Lung (tissue), 12 donors: ENCODE measurements around the gene GPR107. TPM values are rescaled to one million over a fixed set of nuclear protein-coding genes. Genes with fewer than 3 reads are reported as not detected.

Experiments
- ATAC-seq: fragments of 200-7000 bp; cut with Tn5 transposase; one replicate; pipeline ENCODE4 v1.9.1; 2020; ENCODE audit warnings: moderate number of reproducible peaks; ENCODE audit not compliant: insufficient read depth, low FRiP score
- DNase-seq, 3 donors: peaks; one replicate each; pipeline ENCODE4 v3.0.0-alpha.2; 2013 to 2017
- H3K27ac ChIP-seq, 2 donors: one replicate each; pipeline ENCODE4 v1.5.1; 2013; ENCODE audit warnings: mild to moderate bottlenecking in 2 of 2, moderate library complexity in 2 of 2, control low read depth in 1 of 2, inconsistent platforms in 1 of 2, low read depth in 1 of 2, low read length in 1 of 2
- H3K27me3 ChIP-seq, 3 donors: one replicate each; pipeline ENCODE4 v1.5.1; 2013; ENCODE audit warnings: low read length in 2 of 3; ENCODE audit not compliant: control insufficient read depth in 3 of 3, insufficient read depth in 3 of 3
- H3K36me3 ChIP-seq, 4 donors: one replicate each; pipeline ENCODE4 v1.5.1; 2013; ENCODE audit warnings: low read length in 4 of 4, mild to moderate bottlenecking in 1 of 4, moderate library complexity in 1 of 4; ENCODE audit not compliant: control insufficient read depth in 4 of 4, insufficient read depth in 4 of 4
- H3K4me1 ChIP-seq, 5 donors: one replicate each; pipeline ENCODE4 v1.5.1; 2013; ENCODE audit warnings: low read length in 5 of 5, mild to moderate bottlenecking in 2 of 5, moderate library complexity in 1 of 5; ENCODE audit not compliant: control insufficient read depth in 5 of 5, insufficient read depth in 5 of 5
- H3K4me3 ChIP-seq: one replicate; pipeline ENCODE4 v1.5.1; 2013; ENCODE audit warnings: mild to moderate bottlenecking, control low read depth, moderate library complexity
- H3K9ac ChIP-seq, 2 donors: one replicate each; pipeline ENCODE4 v1.5.1; 2013; ENCODE audit warnings: low read length in 2 of 2, control low read depth in 1 of 2; ENCODE audit not compliant: insufficient read depth in 1 of 2
- H3K9me3 ChIP-seq, 4 donors: one replicate each; pipeline ENCODE4 v1.5.1; 2013; ENCODE audit warnings: low read length in 3 of 4, mild to moderate bottlenecking in 1 of 4, moderate library complexity in 1 of 4; ENCODE audit not compliant: control insufficient read depth in 4 of 4, insufficient read depth in 3 of 4
- WGBS, 2 donors: extraction: QIAGEN DNeasy Blood & Tissue Kit; methylation state at CpG; one replicate each; pipeline ENCODE4 v1.1.7; 2013; 5-methylcytosine and 5-hydroxymethylcytosine counted together
- polyA plus RNA-seq, 2 donors: library from polyadenylated mRNA; stranded (reverse); fragments of 200-250 nt; gene quantifications; one replicate each; pipeline ENCODE4 v1.2.1, GENCODE V29; 2013
- total RNA-seq, 2 donors: library from RNA; depleted of rRNA in 1 of 2; stranded (reverse); fragments of >200 nt in 1 of 2; gene quantifications; one replicate each; pipeline ENCODE4 v1.2.1, GENCODE V29; 2014 to 2021
- TF ChIP-seq, protein P1 (sequence below): IDR thresholded peaks from 2 replicates; pipeline ENCODE4 v1.5.1; 2012; ENCODE audit warnings: mild to moderate bottlenecking; ENCODE audit errors: control extremely low read depth, extremely low read depth
- donor health status: control.
- donor health status: control.
- donor health status: Bipolar disorder and iron deficiency.
- donor health status: healthy.
- donor health status: DM: yes; HTN: yes; CAD: no.

The GPR107 gene
- total and polyA plus RNA-seq, 4 donors, result 11.0 to 180 (median 33.2) TPM

DNA sequence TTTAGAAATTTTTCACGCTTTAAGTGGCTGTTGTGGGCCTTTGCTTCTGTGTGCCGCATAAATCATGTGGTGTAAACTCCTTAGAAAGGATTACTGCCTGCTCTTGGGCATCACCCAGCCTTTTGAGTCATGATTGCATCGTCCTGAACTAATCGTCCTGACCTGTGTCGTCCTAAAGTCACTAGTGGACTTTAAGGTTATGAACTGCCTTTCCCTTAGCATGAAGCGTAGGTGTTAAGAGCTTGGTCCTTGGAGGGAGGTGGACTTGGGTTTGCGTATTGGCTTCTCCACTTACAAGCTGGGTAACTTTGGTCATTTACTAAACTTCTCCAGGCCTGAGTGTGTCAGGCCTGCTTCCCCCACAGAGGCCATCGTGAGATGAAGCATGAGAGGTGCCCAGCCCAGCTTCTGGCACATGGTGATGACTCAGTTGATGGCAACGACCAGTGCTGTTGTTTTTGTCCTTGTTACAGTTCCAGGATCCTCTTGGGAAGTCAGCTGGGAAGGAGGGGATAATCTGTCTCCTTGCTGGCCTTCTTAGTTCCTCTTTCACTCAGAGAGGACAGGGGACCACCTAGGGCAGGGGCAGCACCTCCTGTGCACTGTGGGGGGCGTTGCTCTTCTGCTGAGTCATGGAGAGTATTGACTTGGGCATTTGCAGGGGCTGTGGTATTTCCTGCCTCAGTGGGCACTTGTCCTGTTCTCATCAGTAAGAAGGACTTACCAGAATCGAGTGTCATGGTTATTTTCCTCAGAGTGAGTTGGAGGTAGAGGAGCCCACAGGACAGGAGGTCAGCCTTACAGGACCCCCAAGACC is 64.3 kb downstream of the GPR107 start:
- H3K36me3 ChIP-seq, result peaks cover 0 to 39% (median 3%) of the 10 kb centered on the region in 4 donors

DNA sequence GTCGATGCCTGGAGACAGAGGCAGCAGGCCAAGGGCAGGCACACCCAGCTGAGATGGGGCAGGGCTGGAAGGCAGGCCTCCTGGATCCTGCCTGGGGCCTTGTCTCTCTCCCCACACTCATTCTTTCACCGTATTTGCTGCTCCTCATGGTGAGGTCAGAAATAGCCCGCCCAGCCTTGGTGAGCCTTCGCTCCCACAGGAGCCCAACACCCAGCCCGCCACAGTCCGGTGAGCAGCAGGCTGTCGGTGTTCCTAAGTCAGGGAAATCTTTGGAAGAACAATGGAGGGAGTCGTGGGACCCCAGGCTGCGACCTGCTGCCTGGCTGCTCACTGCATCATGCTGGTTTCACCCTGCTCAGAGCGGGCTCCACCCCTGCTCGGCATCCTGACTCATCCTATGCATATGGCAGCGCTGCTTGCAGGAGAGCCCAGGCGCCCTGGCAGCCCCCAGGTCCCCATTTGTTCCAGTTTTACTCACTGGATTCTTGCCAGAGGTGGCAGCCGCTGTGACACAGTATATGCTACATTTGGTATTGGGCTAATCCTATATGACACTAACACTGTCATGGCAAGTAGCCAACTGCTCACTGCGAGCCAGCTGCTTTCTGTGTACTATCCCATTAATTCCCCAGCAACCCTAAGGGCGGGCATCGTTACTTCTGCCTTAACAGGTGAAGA is 65.3 kb downstream of the GPR107 start:
- no peaks in the 10 kb centered on the region for H3K27me3 ChIP-seq
- H3K36me3 ChIP-seq, result peaks cover 0 to 40% (median 2%) of the 10 kb centered on the region in 4 donors
- ATAC-seq (no peak), DNase-seq (peak; percentile 44 to 53 (median 48))
- H3K9me3 ChIP-seq, result no peaks in the 10 kb centered on the region
- TF ChIP-seq, protein P1, sequence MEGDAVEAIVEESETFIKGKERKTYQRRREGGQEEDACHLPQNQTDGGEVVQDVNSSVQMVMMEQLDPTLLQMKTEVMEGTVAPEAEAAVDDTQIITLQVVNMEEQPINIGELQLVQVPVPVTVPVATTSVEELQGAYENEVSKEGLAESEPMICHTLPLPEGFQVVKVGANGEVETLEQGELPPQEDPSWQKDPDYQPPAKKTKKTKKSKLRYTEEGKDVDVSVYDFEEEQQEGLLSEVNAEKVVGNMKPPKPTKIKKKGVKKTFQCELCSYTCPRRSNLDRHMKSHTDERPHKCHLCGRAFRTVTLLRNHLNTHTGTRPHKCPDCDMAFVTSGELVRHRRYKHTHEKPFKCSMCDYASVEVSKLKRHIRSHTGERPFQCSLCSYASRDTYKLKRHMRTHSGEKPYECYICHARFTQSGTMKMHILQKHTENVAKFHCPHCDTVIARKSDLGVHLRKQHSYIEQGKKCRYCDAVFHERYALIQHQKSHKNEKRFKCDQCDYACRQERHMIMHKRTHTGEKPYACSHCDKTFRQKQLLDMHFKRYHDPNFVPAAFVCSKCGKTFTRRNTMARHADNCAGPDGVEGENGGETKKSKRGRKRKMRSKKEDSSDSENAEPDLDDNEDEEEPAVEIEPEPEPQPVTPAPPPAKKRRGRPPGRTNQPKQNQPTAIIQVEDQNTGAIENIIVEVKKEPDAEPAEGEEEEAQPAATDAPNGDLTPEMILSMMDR, result no peak
- H3K4me1 ChIP-seq, result peaks cover 0 to 3% (median 0%) of the 10 kb centered on the region in 5 donors
- no peak overlapping the region for H3K4me3 ChIP-seq
- no peak overlapping the region for H3K9ac ChIP-seq
- WGBS, 2 donors, result 90 to 93% methylated on average over 17 of the region's 17 CpGs
- no peak overlapping the region for H3K27ac ChIP-seq

More for the DNA sequence above, 64.3 kb downstream of the GPR107 start:
- H3K27me3 ChIP-seq, result no peaks in the 10 kb centered on the region
- no peaks in the 10 kb centered on the region for H3K9me3 ChIP-seq
- ATAC-seq, result no peak
- WGBS, 2 donors, result 74 to 79% methylated on average over 11 of the region's 11 CpGs
- DNase-seq, result no peak
- H3K4me3 ChIP-seq, result no peak overlapping the region
- no peak overlapping the region for H3K9ac ChIP-seq
- TF ChIP-seq, protein P1, result no peak
- H3K27ac ChIP-seq, result no peak overlapping the region
- H3K4me1 ChIP-seq, result peaks cover 0 to 3% (median 0%) of the 10 kb centered on the region in 5 donors

DNA sequence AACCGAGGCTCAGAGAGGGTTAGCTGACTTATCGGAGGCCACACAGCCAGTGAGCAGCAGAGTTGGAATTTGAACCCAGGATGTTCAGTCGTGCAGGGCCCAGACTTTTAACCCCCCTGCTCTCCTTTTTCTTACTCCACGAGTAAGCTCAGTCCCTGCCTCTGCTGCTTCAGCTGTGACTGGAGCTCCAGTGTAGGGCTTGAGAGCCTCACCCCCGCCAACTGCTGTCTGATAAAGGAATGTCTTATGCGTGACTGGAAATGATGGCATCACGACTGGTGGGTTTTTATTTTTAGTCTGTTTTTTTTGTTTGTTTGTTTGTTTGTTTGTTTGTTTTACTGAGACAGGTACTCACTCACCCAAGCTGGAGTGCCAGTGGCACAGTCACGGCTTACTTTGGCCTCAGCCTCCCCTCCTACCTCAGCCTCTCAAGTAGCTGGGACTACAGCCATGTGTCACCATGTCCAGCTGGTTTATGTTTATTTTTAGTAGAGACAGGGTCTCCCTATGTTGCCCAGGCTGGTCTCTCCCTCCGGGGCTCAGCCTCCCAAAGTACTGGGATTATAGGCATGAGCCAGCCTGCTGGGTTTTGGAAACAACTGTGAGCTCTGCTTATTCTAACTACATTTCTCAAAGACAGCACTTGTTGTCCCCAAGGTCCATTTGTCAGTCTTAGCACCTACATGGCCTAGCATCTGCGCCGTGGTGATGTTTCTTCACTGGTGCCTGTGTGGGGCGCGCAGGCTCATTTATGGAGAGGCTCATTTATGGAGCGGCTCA is 66.0 kb downstream of the GPR107 start:
- ATAC-seq (no peak), DNase-seq (no peak)
- no peaks in the 10 kb centered on the region for H3K27me3 ChIP-seq
- no peak overlapping the region for H3K4me3 ChIP-seq
- H3K9me3 ChIP-seq, result no peaks in the 10 kb centered on the region
- WGBS, 2 donors, result 88 to 95% methylated on average over 14 of the region's 14 CpGs
- peaks cover 0 to 5% (median 0%) of the 10 kb centered on the region in 5 donors for H3K4me1 ChIP-seq
- H3K9ac ChIP-seq, result no peak overlapping the region
- H3K36me3 ChIP-seq, result peaks cover 0 to 47% (median 2%) of the 10 kb centered on the region in 4 donors
- H3K27ac ChIP-seq, result no peak overlapping the region
- TF ChIP-seq, protein P1, result no peak
